Measurements from ENCODE around the gene SEC31A.

- no peak for TF ChIP-seq CTCF (IDR thresholded peaks at IDR 0.05)
- no peak for TF ChIP-seq EP300 (IDR thresholded peaks at IDR 0.05)
These were observed 81.3 kb downstream of the SEC31A start for GRCh38 chr4:82809619-82810018.
